Osteocyte (in vitro differentiated cells): ENCODE data around the gene PHACTR1. TPM values are rescaled to one million over a fixed set of nuclear protein-coding genes. Genes with fewer than 3 reads are reported as not detected.

Experiments
- DNase-seq: peaks from one replicate; pipeline ENCODE4 v3.0.0; 2021; ENCODE audit warnings: mixed read lengths; ENCODE audit not compliant: unreplicated experiment; ENCODE audit errors: extremely low spot score
- H3K27ac Mint-ChIP-seq: one replicate; pipeline ENCODE4 v1.8.0; 2021; ENCODE audit warnings: mild to moderate bottlenecking, mixed read lengths; ENCODE audit not compliant: unreplicated experiment
- H3K27me3 Mint-ChIP-seq: one replicate; pipeline ENCODE4 v1.8.0; 2021; ENCODE audit warnings: mixed read lengths; ENCODE audit not compliant: unreplicated experiment
- H3K36me3 Mint-ChIP-seq: one replicate; pipeline ENCODE4 v1.8.0; 2021; ENCODE audit warnings: mixed read lengths; ENCODE audit not compliant: unreplicated experiment
- H3K4me1 Mint-ChIP-seq: one replicate; pipeline ENCODE4 v1.8.0; 2021; ENCODE audit warnings: mixed read lengths; ENCODE audit not compliant: unreplicated experiment
- H3K4me3 Mint-ChIP-seq: one replicate; pipeline ENCODE4 v1.8.0; 2021; ENCODE audit warnings: mild to moderate bottlenecking, moderate library complexity, mixed read lengths; ENCODE audit not compliant: unreplicated experiment
- H3K9me3 Mint-ChIP-seq: one replicate; pipeline ENCODE4 v1.8.0; 2021; ENCODE audit warnings: mixed read lengths; ENCODE audit not compliant: unreplicated experiment
- total RNA-seq: library from RNA; stranded (reverse); gene quantifications from 2 replicates; pipeline ENCODE4 v1.2.1, GENCODE V29; 2021
- TF ChIP-seq, protein P1 (sequence below): fragments of 200-600 bp; sonication (generic); IDR thresholded peaks from 2 replicates; pipeline ENCODE4 v1.5.0; 2021; ENCODE audit warnings: antibody characterized with exemption, mild to moderate bottlenecking, moderate library complexity

The PHACTR1 gene
- total RNA-seq, 1 donor from 2014 or later = 1.0 TPM

GRCh38 chr6:12779772-12780171 is 63.2 kb downstream of the PHACTR1 start:
- Mint-ChIP-seq H3K27ac (no peak overlapping the region), H3K4me3 (no peak overlapping the region), H3K27me3 (peaks cover 7% of the 10 kb centered on the region), H3K9me3 (no peaks in the 10 kb centered on the region), H3K4me1 (no peaks in the 10 kb centered on the region), H3K36me3 (no peaks in the 10 kb centered on the region)
- TF ChIP-seq, protein P1, sequence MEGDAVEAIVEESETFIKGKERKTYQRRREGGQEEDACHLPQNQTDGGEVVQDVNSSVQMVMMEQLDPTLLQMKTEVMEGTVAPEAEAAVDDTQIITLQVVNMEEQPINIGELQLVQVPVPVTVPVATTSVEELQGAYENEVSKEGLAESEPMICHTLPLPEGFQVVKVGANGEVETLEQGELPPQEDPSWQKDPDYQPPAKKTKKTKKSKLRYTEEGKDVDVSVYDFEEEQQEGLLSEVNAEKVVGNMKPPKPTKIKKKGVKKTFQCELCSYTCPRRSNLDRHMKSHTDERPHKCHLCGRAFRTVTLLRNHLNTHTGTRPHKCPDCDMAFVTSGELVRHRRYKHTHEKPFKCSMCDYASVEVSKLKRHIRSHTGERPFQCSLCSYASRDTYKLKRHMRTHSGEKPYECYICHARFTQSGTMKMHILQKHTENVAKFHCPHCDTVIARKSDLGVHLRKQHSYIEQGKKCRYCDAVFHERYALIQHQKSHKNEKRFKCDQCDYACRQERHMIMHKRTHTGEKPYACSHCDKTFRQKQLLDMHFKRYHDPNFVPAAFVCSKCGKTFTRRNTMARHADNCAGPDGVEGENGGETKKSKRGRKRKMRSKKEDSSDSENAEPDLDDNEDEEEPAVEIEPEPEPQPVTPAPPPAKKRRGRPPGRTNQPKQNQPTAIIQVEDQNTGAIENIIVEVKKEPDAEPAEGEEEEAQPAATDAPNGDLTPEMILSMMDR = no peak
- no peak for DNase-seq

- Mint-ChIP-seq H3K9me3 (no peaks in the 10 kb centered on the region), H3K4me1 (no peaks in the 10 kb centered on the region), H3K27me3 (peaks cover 7% of the 10 kb centered on the region), H3K36me3 (no peaks in the 10 kb centered on the region), H3K27ac (no peak overlapping the region), H3K4me3 (no peak overlapping the region)
- no peak for DNase-seq
- TF ChIP-seq, protein P1 = no peak
Measured at GRCh38 chr6:12782136-12782535, 65.6 kb downstream of the PHACTR1 start.

GRCh38 chr6:12785301-12785700 is 68.7 kb downstream of the PHACTR1 start:
- H3K27me3 Mint-ChIP-seq = peaks cover 7% of the 10 kb centered on the region
- no peaks in the 10 kb centered on the region for H3K9me3 Mint-ChIP-seq
- H3K36me3 Mint-ChIP-seq = no peaks in the 10 kb centered on the region
- TF ChIP-seq, protein P1 = no peak
- no peak for DNase-seq
- no peaks in the 10 kb centered on the region for H3K4me1 Mint-ChIP-seq
- H3K27ac Mint-ChIP-seq = no peak overlapping the region
- H3K4me3 Mint-ChIP-seq = no peak overlapping the region

- H3K4me3 Mint-ChIP-seq = no peak overlapping the region
- no peaks in the 10 kb centered on the region for H3K9me3 Mint-ChIP-seq
- H3K36me3 Mint-ChIP-seq = no peaks in the 10 kb centered on the region
- H3K27ac Mint-ChIP-seq = no peak overlapping the region
- no peaks in the 10 kb centered on the region for H3K4me1 Mint-ChIP-seq
- peaks cover 3% of the 10 kb centered on the region for H3K27me3 Mint-ChIP-seq
- no peak for DNase-seq
- TF ChIP-seq, protein P1 = no peak
Measured at GRCh38 chr6:12785921-12786320, 69.4 kb downstream of the PHACTR1 start.

GRCh38 chr6:12791371-12791770 is 74.8 kb downstream of the PHACTR1 start:
- H3K27ac Mint-ChIP-seq = no peak overlapping the region
- H3K9me3 Mint-ChIP-seq = no peaks in the 10 kb centered on the region
- DNase-seq = no peak
- H3K36me3 Mint-ChIP-seq = no peaks in the 10 kb centered on the region
- H3K27me3 Mint-ChIP-seq = peaks cover 2% of the 10 kb centered on the region
- no peaks in the 10 kb centered on the region for H3K4me1 Mint-ChIP-seq
- no peak overlapping the region for H3K4me3 Mint-ChIP-seq
- TF ChIP-seq, protein P1 = no peak
